Measurements from ENCODE around the gene IQCK.

Gene IQCK

DNA sequence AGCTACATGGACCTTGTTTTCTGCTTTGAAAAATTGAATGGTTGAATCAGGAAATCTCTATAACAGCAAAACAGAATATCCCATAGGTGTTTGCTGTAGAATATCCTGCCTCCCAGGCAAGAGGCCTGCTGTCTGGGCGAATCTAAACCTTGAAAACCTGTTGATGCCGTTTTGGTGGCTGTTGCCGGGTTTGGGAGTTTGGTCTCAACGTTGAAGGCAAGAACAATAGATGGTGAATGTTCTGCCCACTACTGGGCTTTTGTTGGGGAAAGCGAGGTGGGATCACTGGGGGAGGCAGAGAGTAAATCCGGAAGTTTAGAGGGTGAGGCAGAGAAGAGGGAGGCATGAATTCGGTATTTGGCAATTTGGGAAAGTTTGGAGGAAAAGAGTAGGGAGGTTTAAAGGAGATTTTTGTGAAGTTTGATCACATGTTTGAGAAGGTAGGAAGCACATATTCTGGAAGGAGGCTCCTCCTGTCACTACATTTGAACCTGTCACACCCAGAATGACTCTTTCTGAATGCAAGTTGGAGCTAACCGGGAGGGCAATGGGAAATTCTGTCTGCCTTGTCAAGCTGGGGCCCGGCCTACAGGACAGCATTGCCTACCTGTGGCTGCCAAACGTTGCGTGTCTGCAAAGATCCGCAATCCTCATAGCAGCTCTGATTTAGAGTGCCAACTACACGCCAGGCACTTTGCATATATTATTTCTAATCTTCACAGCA is 120.1 kb downstream of the IQCK start:
- no peak for DNase-seq (ENCODE audit: low spot score)

DNA sequence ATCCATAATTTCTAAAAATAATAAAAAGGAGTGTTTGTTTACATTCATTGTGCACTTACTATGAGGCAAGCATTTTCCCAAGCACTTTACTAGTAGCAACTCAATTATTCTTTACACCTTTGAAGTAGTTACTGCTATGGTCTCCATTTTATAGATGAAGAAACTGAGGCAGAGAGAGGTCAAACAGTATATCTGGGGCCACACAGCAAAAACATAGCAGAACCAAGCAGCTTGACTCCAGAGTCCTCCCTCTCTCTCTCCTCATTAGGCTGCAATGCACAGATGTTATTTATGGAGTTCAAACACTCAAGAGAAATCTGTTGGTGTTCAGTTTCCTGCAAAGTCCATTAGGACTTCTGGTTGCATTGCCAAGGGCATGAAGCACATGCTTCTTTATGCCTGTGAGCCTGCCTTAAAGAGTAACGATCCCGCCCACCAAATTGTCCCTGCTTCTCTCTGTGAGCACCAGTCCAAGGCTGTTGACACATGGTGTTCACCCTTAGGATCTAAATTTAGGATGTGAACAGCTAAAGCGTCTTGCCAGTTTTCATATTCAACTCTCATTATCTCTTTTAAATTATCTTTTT is 122.5 kb downstream of the IQCK start:
- no peak for DNase-seq (ENCODE audit: low spot score)

DNA sequence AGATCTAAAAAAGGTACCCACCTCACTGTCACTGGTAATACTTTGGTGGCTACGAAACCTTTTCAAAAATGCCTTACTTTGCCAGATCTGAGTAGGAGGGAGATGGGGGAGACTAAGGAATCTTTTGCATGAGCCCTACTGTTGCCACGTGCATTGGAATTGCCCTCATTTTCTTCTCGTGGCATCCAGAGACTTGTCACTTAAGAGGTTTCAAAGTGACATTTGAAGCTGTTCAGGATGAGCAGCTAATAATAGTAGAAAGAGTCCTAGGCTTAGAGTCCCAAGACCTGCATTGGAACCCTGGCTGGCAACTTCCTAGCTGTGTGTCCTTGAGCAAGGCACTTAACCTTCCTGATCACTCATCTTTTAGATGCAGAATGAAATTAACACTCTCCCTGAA is 123.1 kb downstream of the IQCK start:
- DNase-seq (ENCODE audit: low spot score), result no peak

DNA sequence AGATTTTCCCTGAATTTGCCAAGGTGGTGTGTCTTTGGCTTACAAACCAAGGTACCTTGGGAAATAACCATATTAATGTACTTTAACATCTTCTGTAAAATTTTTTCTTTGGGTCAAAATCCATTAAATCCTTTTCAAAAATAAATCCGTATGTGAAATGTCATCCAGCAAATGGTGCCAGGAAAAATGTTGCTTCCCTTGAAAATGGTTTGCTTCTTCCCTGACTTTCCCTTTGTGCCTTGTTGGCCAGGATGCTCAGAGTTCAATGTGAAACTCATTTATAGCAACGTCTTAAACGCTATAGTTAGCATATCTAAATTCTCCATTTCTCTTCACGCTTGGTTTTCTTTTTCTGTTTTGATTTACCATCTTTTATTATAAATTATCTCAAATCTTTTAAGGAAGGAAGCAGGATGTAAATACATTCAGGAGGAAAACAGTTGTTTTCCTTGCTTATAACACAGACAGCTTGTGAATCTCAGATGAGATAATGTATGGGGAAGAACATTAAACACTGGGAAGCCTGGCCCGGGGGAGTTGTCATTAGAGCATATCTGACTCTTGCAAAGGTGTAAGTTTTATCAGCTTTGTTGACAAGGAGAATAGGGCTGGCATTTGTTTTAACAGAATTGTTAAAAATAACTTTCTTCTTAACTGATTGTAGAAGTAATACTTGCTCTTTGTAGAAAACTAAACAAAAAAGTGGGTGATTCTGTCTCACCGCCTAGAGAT is 124.5 kb downstream of the IQCK start:
- DNase-seq (ENCODE audit: low spot score), result no peak

DNA sequence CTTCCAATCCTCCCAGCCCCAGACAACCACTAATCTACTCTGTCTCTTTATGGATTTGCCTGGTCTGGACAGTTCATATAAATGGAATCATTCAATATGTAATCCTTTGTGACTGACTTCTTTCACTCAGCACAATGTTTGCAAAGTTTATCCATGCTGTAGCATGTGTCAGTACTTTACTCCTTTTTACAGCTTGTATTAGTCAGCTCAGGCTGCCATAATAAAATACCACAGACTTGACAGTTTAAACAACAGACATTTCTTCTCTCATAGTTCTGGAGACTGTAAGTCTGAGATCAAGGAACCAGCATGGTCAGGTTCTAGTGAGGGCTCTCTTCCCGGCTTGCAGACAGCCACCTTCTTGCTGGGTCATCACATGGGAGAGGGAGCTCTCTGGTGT is 125.3 kb downstream of the IQCK start:
- DNase-seq (ENCODE audit: low spot score), result no peak

DNA sequence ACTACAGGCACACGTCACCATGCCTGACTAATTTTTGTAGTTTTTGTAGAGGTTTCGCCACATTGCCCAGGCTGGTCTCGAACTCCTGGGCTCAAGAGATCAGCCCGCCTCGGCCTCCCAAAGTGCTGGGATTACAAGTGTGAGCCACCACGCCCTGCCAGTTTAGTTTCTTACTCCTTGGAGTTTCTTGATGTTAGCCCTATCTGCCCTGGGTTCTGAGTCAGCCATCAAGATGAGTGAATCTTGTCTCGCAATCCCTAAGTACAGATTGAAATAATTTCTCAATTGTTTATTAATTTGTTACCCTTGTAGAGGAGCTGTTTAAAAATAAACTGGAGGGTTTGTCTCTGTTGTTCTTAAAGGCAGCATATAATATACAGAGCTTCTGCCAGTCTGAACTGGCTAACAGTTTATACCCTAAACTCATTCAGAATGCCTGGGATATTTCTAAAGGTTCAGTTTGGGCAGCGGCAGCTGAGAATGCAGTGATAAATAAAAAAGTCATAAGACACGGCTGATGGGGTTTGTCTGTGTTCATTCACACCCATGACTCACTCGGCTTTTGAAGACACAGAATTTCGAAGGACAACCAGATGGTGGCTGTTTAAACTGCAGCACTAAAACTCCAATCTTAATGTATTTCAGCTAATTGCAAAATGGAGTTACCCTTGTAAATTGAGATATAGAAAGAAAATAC is 127.0 kb downstream of the IQCK start:
- DNase-seq (ENCODE audit: low spot score), result no peak

DNA sequence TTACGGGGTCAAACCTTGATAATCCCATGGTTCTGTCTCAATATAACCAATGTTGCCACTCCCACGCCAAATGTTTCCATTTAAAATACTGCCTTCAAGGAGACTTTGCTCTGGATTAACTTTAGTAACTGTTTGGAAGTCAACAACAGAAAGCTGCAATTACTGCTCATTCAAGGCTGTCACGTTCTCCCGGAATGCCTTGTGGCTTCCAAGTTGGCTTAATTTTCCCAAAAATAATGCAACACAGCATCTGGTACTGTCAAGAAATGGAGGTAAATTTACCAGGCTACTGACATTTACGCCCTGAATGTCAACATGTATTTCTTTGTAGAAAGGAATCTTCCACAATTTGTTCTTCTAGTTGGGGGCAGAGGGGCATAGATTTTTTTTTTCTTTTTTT is 128.4 kb downstream of the IQCK start:
- DNase-seq (ENCODE audit: low spot score), result no peak

DNA sequence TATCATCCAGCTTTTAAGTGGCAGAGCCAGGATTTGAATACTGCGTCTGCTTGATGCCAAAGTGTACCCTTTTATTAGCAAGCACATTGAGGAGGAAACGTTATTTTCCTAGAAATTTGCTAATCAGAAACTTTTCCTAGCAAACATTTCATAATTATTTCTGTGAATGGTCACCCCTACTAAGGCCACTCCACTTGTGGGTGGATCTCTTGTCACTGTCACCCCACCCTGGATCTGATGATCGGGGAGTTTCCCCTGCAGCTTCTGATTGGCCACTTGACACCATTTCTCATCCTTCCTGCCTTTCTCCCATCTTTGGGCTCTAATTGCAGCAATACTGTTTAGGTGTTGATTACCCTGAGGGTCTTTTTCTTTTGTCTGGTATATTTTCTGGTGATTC is 130.7 kb downstream of the IQCK start:
- no peak for DNase-seq (ENCODE audit: low spot score)

DNA sequence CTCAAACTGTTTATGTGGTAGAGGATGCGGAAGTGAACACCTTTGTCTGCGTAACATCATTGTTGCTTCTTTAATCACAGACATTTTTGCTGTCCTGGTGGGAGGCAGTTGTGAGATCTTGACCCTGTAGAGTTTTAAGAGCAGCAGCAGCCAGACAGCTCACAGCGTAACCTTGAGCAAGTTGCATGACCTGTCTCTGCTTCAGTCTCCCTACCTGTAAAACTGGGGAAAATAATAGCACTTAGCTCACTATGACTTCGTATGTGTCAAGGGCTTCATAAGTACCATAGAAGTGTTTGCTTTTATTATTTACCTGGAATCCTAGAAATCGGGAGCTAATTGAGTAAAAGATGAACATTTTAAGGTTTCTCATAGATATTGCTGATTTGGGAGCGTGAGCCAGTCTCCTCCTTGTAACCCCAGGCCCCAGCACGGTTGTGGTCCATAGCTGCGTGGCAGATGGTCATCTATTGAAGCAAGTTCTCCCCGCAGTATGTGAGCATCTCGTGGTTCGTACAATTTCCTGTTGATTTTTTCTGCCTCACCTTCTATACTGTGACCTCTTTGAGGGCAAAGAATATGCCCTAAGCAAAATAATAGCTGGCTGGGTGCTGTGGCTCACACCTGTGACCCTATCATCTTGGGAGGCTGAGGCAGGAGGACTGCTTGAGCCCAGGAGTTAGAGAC is 132.2 kb downstream of the IQCK start:
- DNase-seq (ENCODE audit: low spot score), result no peak

DNA sequence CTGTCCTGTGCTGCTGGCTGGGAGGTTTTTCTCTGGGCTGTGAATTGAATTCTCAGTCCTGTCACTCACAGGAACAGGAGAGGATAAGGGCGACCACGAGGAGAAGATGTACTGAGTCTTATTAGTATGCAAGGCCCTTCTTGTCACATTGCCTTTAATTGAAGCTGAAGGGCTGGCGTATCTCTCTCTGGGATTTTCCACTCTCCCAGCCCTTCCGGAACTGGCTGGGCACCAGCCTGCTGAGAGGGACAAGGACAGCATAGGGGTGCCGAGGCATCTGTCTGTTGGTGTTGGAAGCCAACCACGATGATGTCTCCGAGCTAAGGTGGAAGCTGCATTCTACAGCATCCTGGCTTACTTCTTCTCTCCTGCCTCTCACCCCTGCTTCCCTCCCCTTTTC is 133.4 kb downstream of the IQCK start:
- DNase-seq (ENCODE audit: low spot score), result no peak

DNA sequence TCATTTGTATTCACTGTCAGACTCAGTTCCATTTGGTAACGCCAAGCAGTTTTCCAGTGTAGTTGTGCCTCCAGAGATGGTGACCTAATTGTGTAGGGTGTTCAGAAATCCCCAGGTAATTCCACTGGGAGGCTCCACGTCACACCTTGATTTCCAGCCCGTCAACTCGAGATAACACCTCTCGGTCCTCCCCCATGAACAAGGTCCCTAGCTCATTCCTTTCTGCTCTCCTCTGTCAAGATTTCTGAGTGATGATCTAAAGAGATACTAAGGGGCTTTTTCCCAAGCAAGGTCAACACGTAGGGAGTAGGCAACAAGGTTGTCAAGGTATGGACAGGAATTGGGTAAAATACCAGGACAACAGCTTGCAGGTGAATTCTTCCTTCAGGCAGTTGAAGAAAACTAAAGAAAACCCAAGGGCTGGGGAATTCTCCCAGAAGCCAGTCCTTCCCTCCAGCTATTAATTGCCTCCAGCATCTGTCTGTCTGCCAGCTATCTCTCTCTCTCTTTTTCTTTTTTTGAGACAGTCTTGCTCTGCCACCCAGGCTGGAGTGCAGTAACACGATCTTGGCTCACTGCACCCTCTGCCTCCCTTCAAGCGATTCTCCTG is 135.2 kb downstream of the IQCK start:
- no peak for DNase-seq (ENCODE audit: low spot score)

DNA sequence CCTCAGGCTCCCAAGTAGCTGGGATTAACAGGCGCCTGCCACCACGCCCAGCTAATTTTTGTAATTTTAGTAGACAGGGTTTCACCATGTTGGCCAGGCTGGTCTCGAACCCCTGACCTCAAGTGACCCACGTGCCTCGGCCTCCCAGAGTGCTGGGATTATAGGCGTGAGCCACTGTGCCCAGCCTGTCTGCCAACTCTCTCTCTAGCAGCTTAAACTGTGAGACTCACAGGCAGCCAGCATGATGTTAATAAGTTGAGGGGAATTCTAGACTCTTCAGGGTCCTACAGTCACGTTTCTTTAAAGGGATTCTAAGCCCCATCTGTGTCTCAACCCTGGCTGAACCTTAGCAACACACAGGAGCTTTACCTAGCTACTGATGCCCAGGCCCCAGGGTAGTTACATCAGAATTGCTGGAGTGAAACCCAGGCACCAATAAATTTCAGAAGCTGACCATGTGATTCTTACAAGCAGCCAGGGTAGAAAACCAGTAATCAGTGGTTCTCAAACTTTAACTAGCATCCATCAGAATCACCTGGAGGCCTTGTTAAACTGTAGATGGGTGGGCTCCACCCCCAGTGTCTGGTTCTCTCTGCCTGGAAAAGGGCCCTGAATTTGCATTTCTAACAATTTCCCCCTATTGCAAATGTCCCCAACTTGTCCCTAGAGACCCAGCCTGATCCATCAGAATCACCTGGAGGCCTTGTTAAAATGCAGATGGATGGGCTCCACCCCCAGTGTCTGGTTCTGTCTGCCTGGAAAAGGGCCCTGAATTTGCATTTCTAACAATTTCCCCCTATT is 135.9 kb downstream of the IQCK start:
- no peak for DNase-seq (ENCODE audit: low spot score)

DNA sequence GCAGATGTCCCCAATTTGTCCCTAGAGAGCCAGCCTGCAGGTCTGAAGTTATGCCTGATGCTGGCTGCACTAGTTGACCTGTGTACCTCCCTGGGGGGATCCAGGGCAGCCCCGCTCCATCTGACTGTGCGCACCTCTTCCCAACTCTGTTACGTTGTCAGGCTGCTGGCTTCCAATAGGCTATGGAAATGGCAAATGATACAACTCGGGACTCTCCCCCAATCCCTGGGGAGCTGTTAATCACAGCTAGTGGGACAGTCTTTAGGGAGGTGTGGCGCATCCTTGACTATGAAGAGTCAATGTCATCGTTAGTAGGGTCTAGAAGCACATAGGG is 136.4 kb downstream of the IQCK start:
- no peak for DNase-seq (ENCODE audit: low spot score)

DNA sequence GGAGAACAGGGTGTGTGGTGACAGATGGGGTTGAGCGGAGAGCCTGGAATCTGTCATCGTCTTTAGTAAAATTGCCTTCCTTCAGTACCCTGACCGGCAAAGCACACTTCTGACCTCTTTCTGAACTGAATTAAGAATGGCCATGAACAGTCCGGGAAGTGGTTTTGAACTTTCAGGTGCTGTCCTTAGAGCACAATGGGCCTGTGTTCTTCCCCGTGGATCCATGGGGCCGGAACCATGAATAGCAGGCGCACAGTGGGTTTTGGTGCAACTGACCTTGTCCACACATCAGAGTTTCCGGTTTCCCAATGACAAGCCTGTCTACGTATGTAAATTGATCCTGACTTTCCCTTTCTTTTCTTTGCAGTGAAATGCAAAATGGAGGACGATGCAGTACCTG is 138.0 kb downstream of the IQCK start:
- no peak for DNase-seq (ENCODE audit: low spot score)

DNA sequence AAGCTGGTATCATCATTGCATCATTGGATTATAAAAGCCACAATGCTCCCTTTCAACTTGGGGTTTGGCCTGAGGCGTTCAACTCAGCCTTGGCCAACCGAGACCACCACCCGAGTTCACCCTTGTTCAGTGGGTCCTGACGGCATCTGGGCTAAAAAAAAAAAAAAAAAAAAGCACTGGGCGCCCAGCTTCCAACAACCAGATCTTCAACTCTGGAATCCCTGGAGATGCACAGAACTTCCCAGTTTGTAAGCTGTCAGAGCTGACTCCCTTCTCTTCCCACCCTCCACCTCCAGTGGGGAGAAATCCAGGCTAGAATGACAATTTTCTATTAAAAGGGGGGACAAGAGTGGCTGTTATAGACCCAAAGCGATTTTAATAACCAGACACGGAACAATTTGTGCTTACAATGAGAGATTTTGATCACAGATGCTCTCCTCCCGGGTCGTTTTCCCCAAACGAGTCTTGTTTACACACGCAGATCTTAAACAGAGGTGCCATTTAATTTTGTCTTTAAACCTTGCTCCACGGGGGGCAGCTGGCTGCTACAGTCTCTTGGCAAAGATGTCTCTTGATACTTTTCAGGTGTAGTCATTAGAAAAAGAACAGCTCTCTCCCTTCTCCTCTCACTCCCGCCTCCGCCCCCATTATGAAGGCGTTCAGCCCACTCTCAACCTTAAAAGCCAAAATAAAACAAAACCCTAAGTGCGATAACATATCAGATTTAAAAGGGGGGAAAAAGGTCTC is 139.7 kb downstream of the IQCK start:
- no peak for DNase-seq (ENCODE audit: low spot score)

DNA sequence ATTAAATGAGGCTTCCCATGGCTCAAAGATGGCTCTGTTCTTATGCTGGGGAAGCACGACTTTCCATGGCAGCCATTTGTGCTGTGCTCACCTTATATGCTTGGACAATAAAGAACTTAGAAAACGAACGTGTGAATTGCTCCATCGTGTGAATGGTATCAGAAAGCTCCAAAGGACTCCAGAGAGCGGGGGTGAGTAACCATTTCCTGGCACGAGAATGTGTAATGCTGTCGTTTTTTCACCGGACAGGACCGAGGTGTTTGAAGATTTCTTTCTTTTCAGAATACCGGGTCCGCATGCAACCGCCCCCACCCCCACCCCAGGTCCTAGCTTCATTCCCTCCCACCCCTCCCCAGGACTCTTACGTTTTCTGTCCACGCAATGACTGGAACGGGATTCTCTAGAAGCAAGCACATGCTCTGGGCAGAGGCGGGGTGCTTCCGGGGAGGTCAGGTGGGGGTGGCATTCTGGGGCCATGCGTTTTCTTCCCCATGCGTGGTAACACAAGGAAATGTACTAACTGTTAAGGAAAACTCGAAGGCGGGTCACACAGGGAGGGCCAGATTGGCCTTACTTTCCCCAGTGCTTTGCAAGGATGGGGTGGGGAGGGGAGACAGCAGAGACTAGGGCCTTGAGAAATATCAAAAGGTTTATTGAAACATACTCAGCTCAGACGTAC is 140.4 kb downstream of the IQCK start:
- DNase-seq (ENCODE audit: low spot score), result peak; percentile 52

DNA sequence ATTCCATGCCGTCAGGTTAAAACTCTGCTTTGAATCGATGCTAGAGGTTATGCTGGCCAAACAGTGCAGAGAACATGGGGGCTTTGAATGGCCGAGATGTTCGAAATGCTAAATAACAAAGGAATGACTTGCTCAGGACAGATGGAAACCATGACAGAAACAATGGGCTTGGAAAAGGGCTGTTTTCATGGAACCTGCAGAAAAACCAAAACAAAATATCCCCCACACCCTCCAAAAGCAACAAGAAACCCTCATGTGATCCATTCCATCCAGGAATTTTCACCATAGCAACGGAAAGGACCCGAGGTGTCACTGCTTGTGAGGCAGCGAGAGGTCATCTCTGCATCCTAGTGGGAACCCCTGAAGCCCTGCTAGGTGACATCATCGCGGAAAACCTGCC is 141.1 kb downstream of the IQCK start:
- no peak for DNase-seq (ENCODE audit: low spot score)

DNA sequence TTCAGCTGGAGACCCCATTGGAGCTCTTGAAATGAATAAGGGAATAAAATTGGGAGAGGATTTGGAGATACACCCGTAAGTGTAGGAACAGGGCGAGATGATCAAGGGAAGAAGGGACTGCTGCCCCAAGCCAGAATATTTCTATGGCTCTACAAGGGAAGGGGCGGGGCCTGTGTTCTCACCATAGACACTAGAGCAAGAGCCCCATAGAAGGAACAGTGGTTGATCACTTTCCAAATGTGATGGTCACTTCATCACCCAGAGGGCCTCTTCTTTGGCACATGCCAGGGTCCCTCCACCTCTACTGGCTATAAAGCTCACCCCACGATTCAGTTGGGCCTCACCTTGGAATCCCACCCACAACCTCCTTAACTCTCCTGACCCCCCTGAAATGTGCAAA is 141.5 kb downstream of the IQCK start:
- no peak for DNase-seq (ENCODE audit: low spot score)

DNA sequence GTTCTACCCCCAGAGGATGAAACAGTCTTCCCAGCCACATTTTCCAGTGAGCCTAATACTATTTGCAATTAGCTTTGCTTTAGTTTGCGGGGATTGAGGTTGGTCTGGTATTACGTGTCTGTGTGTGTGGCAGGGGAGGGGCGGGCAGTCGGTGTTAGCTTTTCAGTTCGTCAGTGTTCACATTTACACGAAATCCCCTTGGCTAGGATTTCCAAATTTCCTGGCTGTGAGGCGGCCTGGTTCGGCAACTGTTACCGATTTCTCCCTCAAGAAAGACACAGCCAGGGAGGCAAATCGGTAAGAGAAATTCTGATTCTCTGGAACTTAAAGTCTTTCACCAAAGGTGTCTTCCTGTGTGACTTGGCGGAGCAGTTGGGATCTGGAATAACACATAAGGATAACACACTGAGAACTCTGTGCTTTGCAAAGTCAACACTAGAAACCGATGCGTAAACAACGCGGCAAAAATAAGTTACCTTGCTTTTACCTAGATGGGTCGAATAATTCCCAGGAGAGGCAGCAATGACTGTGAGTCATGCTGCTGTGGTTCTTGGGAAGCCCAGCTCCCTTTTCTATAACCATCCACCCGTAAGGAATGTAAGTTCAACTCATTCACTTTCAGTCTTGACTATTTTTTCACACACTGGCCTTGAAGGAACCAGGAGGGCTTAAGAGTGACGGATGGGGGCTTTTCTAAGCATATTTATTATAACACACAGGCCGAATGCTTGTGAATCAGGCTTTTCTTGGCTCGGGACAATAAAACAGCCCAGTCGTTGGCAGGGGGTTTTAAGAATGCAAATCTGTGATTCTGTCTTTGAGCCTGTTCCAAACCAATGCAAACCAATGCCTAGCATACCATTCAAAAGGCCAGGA is 142.3 kb downstream of the IQCK start:
- DNase-seq (ENCODE audit: low spot score), result no peak
